Ovary (tissue), 9 donors: ENCODE measurements around the gene ATP5F1B. TPM values are rescaled to one million over a fixed set of nuclear protein-coding genes. Genes with fewer than 3 reads are reported as not detected.

Experiments used
- DNase-seq, 5 donors: peaks; one replicate each; pipeline ENCODE4 v3.0.0-alpha.2; 2019 to 2020
- H3K27ac ChIP-seq, 2 donors: fragments of 200-600 bp; one replicate each; pipeline versions ENCODE4 v1.5.1 to v1.8.0; 2019 to 2022
- H3K27me3 ChIP-seq: fragments of 200-600 bp; one replicate; pipeline ENCODE4 v1.8.0; 2022
- H3K36me3 ChIP-seq: fragments of 200-600 bp; sonication (generic); one replicate; pipeline ENCODE4 v1.5.1; 2019
- H3K4me1 ChIP-seq: one replicate; pipeline ENCODE4 v1.8.1; 2013; ENCODE audit warnings: mild to moderate bottlenecking, moderate library complexity; ENCODE audit not compliant: insufficient read depth
- H3K4me3 ChIP-seq: fragments of 200-600 bp; sonication (generic); one replicate; pipeline ENCODE4 v1.5.1; 2017
- H3K9me3 ChIP-seq, 2 donors: fragments of 200-600 bp in 1 of 2; sonication (generic) in 1 of 2; one replicate each; pipeline versions ENCODE4 v1.5.1 to v1.8.1; 2013 to 2019; ENCODE audit warnings: mild to moderate bottlenecking in 1 of 2, moderate library complexity in 1 of 2
- CTCF ChIP-seq, 3 donors: fragments of 450-650 bp in 2 of 3; fragments of 200-600 bp in 1 of 3; IDR thresholded peaks; one replicate each; pipeline versions ENCODE4 v1.5.1 to v1.8.0; 2016 to 2022; ENCODE audit warnings: antibody characterized with exemption in 3 of 3, mild to moderate bottlenecking in 1 of 3
- EP300 ChIP-seq: sonication (generic); formaldehyde crosslinking; IDR thresholded peaks from one replicate; pipeline ENCODE4 v1.6.1; 2017; ENCODE audit warnings: antibody characterized with exemption
- POLR2A ChIP-seq: fragments of 450-650 bp; IDR thresholded peaks from one replicate; pipeline ENCODE4 v1.6.1; 2017; ENCODE audit warnings: antibody characterized with exemption, mild to moderate bottlenecking, moderate library complexity
- WGBS, 3 donors: extraction: QIAGEN DNeasy Blood & Tissue Kit in 1 of 3; methylation state at CpG; one replicate each; pipeline versions ENCODE4 v1.1.5 to v1.1.7; 2013 to 2017; 5-methylcytosine and 5-hydroxymethylcytosine counted together
- intact Hi-C, 4 donors: fragments of 100-400 bp; cut with DNase I; formaldehyde crosslinking; loops; one replicate each; pipeline versions ENCODE4 v1.11.0 to v1.15.1; 2022 to 2023
- polyA plus RNA-seq, 2 donors: library from polyadenylated mRNA; stranded (reverse); fragments of 200-250 nt in 1 of 2; fragments of 350-450 nt in 1 of 2; fragmentation: Illumina TruSeq in 1 of 2; extraction: RNeasy Lipid Tissue Mini Kit (QIAGEN cat#74804) in 1 of 2; gene quantifications; one replicate each; pipeline ENCODE4 v1.2.3, GENCODE V29; 2013 to 2014
- total RNA-seq, 7 donors: library from RNA; depleted of rRNA in 2 of 7; stranded (reverse); fragments of >200 nt in 2 of 7; fragmentation: NEBNext Ultra II Directional in 3 of 7; extraction: Animal tissue kit (Norgen Biotek cat#: 25700) in 3 of 7; gene quantifications; one replicate each; pipeline versions ENCODE4 v1.1.0 to v1.2.4, GENCODE V29; 2016 to 2023
- donor health status: DM: no; HTN: no; CAD: no; lungs with moderate emphysema.
- donor health status: DM: no; HTN: no; CAD: no.
- donor health status: Bipolar disorder and iron deficiency.
- donor health status: DM: yes; HTN: yes; CAD: no.
- donor health status: DM: no; HTN: no; CAD: no.
- donor health status: DM: yes; HTN: yes; CAD: no.

Gene ATP5F1B
- total and polyA plus RNA-seq, 9 donors, result 201 to 809 (median 273) TPM

GRCh38 chr12:56670836-56671235, 25.1 kb upstream of the ATP5F1B start:
- WGBS, 3 donors, result 88 to 90% (median 90%) methylated on average over 4 of the region's 4 CpGs
- no peaks in the 10 kb centered on the region for H3K9me3 ChIP-seq
- H3K4me3 ChIP-seq, result no peak overlapping the region
- no peak overlapping the region for H3K27ac ChIP-seq
- intact Hi-C loops, result no loop called here
- no peaks in the 10 kb centered on the region for H3K27me3 ChIP-seq
- DNase-seq, result no peak
- TF ChIP-seq EP300 (no peak), POLR2A (no peak), CTCF (IDR thresholded peaks at IDR 0.05) (no peak)
- H3K36me3 ChIP-seq, result no peaks in the 10 kb centered on the region
- H3K4me1 ChIP-seq, result peaks cover 5% of the 10 kb centered on the region

- H3K27me3 ChIP-seq, result no peaks in the 10 kb centered on the region
- WGBS, 3 donors, result 47 to 75% (median 67%) methylated on average over 2 of the region's 2 CpGs
- TF ChIP-seq POLR2A (no peak), EP300 (no peak), CTCF (IDR thresholded peaks at IDR 0.05) (no peak)
- no peak overlapping the region for H3K27ac ChIP-seq
- no peak overlapping the region for H3K4me3 ChIP-seq
- intact Hi-C loops, result no loop called here
- DNase-seq, result no peak
- no peaks in the 10 kb centered on the region for H3K36me3 ChIP-seq
- H3K9me3 ChIP-seq, result no peaks in the 10 kb centered on the region
- H3K4me1 ChIP-seq, result peaks cover 2% of the 10 kb centered on the region
Observed at GRCh38 chr12:56668197-56668457, 22.3 kb upstream of the ATP5F1B start.

GRCh38 chr12:56661979-56662638, 16.3 kb upstream of the ATP5F1B start:
- WGBS, 3 donors, result 89 to 96% (median 93%) methylated on average over 13 of the region's 13 CpGs
- Histone ChIP-seq H3K36me3 (no peaks in the 10 kb centered on the region), H3K4me3 (no peak overlapping the region), H3K27ac (no peak overlapping the region), H3K4me1 (no peaks in the 10 kb centered on the region), H3K27me3 (no peaks in the 10 kb centered on the region), H3K9me3 (no peaks in the 10 kb centered on the region)
- no peak for DNase-seq
- TF ChIP-seq POLR2A, result no peak
- TF ChIP-seq EP300, result no peak
- TF ChIP-seq CTCF (IDR thresholded peaks at IDR 0.05), result no peak
- intact Hi-C loops, result no loop called here

GRCh38 chr12:56661560-56661959, 15.8 kb upstream of the ATP5F1B start:
- Histone ChIP-seq H3K27me3 (no peaks in the 10 kb centered on the region), H3K27ac (no peak overlapping the region), H3K36me3 (no peaks in the 10 kb centered on the region), H3K4me1 (no peaks in the 10 kb centered on the region), H3K4me3 (no peak overlapping the region), H3K9me3 (no peaks in the 10 kb centered on the region)
- WGBS, 3 donors, result 90 to 95% (median 94%) methylated on average over 7 of the region's 7 CpGs
- intact Hi-C loops, result no loop called here
- TF ChIP-seq CTCF (IDR thresholded peaks at IDR 0.05) (no peak), POLR2A (no peak), EP300 (no peak)
- no peak for DNase-seq

- H3K9me3 ChIP-seq, result no peaks in the 10 kb centered on the region
- no peak for DNase-seq
- intact Hi-C loops, result no loop called here
- no peak for TF ChIP-seq POLR2A
- no peak for TF ChIP-seq EP300
- TF ChIP-seq CTCF (IDR thresholded peaks at IDR 0.05), result no peak
- H3K27me3 ChIP-seq, result no peaks in the 10 kb centered on the region
- H3K4me1 ChIP-seq, result no peaks in the 10 kb centered on the region
- no peaks in the 10 kb centered on the region for H3K36me3 ChIP-seq
- H3K27ac ChIP-seq, result no peak overlapping the region
- no peak overlapping the region for H3K4me3 ChIP-seq
- 86 to 93% (median 90%) methylated on average over 1 of the region's 1 CpG for WGBS, 3 donors
Observed at GRCh38 chr12:56658921-56659320, 13.1 kb upstream of the ATP5F1B start.
